PFSK-1 (cell line): ENCODE measurements around the gene ARHGEF7.

Experiments
- FOXP2 ChIP-seq: optimal IDR thresholded peaks from 2 replicates; pipeline ENCODE3; 2011; ENCODE audit warnings: borderline replicate concordance, control low read depth, inconsistent platforms; ENCODE audit not compliant: insufficient read depth; ENCODE audit errors: extremely low read length, extremely low read depth
- POLR2AphosphoS5 ChIP-seq: IDR thresholded peaks from 2 replicates; pipeline ENCODE4 v1.6.1; 2012; ENCODE audit warnings: low read depth, mild to moderate bottlenecking, control low read depth, low read length, moderate library complexity
- SIN3A ChIP-seq: IDR thresholded peaks from 2 replicates; pipeline ENCODE4 v1.6.1; 2012; ENCODE audit warnings: mild to moderate bottlenecking, low read length, moderate library complexity, borderline replicate concordance; ENCODE audit not compliant: insufficient read depth
- TAF1 ChIP-seq: IDR thresholded peaks from 2 replicates; pipeline ENCODE4 v1.6.1; 2012; ENCODE audit warnings: low read length, control low read depth, borderline replicate concordance; ENCODE audit not compliant: insufficient read depth
- TF ChIP-seq, protein P1 (sequence below), 2 experiments: IDR thresholded peaks; 2 replicates each; pipeline versions ENCODE4 v1.6.1 to v1.8.0; 2011 to 2012; ENCODE audit warnings: low read depth in 2 of 2, low read length in 2 of 2, control low read depth in 1 of 2, inconsistent platforms in 1 of 2, mild to moderate bottlenecking in 1 of 2, moderate library complexity in 1 of 2; ENCODE audit not compliant: insufficient read depth in 1 of 2

ARHGEF7 gene

DNA sequence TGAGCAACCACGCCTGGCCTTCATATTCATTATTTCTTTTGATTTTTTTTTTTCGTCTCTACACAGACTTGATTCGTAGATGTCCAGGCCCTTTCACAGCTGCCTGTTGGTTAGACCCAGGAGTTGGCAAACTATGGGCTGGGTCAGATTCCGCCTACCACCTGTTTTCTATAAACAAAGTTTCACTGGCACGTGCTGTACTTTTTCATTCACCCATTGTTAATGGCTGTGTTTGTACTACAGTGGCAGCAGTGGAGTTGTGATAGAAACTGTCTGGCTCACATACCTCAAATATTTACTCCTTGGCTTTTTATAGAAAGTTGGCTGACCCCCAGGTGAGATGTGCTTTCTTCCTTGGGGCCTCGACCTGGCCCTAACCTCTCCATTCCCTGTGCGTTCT is 132.4 kb downstream of the ARHGEF7 start:
- no peak for TF ChIP-seq TAF1
- no peak for TF ChIP-seq POLR2AphosphoS5
- TF ChIP-seq, protein P1, sequence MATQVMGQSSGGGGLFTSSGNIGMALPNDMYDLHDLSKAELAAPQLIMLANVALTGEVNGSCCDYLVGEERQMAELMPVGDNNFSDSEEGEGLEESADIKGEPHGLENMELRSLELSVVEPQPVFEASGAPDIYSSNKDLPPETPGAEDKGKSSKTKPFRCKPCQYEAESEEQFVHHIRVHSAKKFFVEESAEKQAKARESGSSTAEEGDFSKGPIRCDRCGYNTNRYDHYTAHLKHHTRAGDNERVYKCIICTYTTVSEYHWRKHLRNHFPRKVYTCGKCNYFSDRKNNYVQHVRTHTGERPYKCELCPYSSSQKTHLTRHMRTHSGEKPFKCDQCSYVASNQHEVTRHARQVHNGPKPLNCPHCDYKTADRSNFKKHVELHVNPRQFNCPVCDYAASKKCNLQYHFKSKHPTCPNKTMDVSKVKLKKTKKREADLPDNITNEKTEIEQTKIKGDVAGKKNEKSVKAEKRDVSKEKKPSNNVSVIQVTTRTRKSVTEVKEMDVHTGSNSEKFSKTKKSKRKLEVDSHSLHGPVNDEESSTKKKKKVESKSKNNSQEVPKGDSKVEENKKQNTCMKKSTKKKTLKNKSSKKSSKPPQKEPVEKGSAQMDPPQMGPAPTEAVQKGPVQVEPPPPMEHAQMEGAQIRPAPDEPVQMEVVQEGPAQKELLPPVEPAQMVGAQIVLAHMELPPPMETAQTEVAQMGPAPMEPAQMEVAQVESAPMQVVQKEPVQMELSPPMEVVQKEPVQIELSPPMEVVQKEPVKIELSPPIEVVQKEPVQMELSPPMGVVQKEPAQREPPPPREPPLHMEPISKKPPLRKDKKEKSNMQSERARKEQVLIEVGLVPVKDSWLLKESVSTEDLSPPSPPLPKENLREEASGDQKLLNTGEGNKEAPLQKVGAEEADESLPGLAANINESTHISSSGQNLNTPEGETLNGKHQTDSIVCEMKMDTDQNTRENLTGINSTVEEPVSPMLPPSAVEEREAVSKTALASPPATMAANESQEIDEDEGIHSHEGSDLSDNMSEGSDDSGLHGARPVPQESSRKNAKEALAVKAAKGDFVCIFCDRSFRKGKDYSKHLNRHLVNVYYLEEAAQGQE (IDR thresholded peaks at IDR 0.05; ENCODE audit: insufficient read depth in 1 of 2, low read depth in 2 of 2, low read length in 2 of 2): no peak
- no peak for TF ChIP-seq FOXP2
- no peak for TF ChIP-seq SIN3A

DNA sequence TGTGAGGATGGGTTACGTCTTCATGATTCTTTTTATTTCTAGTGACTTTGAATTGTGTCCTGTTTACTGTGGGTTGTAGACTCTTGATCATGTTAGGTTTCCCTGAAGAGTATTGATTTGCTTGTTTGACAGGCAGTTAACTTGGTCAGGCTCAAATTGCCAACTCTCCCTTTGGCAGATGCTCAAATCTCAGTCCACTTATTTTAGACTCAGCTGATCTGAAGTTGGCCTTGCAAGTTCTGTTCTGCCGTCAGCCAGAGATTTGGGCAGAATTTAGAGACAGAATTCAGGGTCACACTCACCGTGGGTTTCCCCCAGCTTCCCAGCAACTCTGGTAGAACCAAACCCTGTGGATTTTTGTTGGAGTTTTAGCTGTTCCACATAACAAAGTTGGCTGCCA is 133.7 kb downstream of the ARHGEF7 start:
- no peak for TF ChIP-seq SIN3A

DNA sequence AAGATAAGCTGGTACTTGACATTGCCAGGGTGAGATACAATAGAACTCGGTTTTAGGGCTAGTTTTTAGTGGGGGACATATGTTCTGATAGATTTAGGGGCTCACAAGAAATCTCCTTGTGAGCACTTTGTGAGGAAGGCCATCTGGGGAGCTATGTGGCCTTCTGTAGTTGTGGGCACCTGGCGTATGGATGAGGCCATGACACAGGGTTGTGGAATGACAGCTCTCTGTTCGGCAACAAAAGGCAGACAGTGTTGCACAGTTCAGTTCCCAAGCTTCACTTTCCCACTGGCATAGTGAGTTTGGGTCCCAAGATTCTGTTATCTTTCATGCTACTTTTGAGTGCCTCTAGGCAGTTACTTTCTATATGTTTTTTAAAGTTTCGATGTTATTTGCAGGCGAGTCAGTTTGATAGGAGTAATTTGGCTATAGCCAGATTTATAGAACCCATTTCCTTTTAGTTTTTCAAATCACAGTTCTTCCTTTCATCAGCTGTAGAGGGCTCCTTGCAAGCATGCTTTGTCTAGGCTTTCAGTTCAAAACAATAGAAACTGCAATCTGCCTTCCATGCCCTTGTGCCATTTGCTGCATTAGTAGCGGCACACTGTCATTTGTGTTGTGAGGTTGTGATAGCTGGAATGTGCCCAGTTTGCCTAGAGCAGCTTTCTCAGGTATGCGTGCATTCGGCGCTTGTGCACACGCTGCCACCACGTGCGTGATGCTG is 134.7 kb downstream of the ARHGEF7 start:
- no peak for TF ChIP-seq SIN3A
- TF ChIP-seq POLR2AphosphoS5: no peak
- no peak for TF ChIP-seq FOXP2
- TF ChIP-seq, protein P1 (IDR thresholded peaks at IDR 0.05; ENCODE audit: insufficient read depth in 1 of 2, low read depth in 2 of 2, low read length in 2 of 2): no peak
- no peak for TF ChIP-seq TAF1

DNA sequence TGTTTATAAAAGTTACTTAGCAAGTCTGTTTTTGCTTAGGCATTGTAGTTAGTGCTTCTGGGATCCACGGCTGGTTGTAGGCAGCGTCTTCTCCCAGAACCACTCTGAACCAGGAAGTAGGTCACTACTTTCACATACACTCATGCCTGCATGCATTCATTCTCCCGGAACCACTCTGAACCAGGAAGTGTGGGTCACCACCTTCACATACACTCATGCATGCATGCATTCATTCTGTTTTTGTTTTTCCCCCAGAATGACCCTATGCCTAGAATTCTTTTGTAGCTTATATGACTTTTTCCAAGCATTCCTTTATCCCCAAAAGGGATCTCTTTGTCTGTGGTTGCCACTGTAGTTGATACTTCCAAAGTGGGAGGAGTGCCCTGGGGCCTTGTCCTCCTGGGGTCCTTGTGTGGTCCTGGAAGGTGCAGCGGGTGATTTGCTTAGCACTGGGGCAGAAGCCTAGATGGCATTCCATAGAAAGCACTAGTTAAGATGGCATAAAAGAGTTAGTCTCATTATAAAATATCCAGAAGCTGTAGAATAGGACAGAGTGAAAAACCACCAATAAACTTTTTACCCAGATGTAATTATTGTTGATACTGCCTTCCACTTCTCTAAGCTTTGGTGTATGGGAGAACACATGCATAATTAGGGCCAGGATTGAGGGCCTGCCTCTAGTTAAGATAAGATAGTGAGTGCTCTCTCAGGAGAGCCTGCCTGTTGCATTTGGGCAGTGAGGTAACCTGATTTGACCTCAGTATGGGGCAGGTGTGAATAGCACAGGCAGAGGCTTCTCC is 136.7 kb downstream of the ARHGEF7 start:
- TF ChIP-seq TAF1 (no peak), SIN3A (no peak), POLR2AphosphoS5 (no peak), FOXP2 (no peak)
- TF ChIP-seq, protein P1 (IDR thresholded peaks at IDR 0.05; ENCODE audit: insufficient read depth in 1 of 2, low read depth in 2 of 2, low read length in 2 of 2): no peak

DNA sequence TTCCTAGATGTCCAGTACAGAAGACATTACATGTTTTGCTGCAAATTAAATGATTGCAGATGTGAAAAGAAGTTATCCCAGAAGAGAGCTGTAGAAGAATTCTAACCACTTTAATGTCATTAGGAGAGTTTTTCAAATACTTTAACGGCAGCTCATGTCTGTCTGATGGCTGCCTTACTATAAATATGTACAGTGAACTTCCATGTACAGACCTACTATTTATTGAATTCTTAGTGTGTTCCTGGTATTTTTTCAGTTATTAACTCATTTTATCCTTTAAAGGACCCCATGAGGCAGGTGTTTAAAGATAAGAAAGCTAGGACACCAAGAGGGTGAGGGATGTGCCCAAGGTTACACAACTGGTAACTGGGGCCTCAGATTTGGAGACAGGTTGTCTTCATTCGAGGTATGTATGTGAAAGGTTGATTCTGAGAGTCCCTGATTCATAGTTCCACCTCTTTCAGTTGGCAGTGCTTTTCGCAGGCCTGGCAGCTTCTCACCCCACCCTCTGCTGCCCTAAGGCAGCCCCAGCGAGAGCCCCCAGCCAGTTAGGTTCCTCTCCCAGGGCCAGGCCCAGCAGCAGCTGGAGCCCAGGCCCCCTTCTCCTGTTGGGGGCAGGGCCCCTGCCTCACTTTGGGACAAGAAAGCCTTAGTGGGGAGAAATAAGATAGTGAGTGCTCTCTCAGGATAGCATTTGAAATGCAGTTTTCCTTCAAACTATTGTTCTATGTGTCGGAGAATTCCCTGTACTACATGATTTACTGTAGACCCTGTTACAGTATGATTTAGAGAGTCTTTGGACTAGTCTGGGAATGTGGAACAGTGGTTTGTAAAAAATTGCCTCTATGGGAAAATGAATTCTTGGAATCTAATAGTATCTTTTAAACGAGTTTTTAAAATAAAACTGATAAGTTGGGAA is 137.6 kb downstream of the ARHGEF7 start:
- TF ChIP-seq, protein P1 (IDR thresholded peaks at IDR 0.05; ENCODE audit: insufficient read depth in 1 of 2, low read depth in 2 of 2, low read length in 2 of 2): no peak
- TF ChIP-seq SIN3A (no peak), TAF1 (no peak), POLR2AphosphoS5 (no peak), FOXP2 (no peak)
